ENCODE data around the gene TRPM3. TPM values are rescaled to one million over a fixed set of nuclear protein-coding genes. Genes with fewer than 3 reads are reported as not detected.

The TRPM3 gene
- total RNA-seq, 4 donors from 2014 or later = 0.51 to 8.4 (median 3.3) TPM

- no peaks in the 10 kb centered on the region for H3K27me3 ChIP-seq
- no peak for TF ChIP-seq POLR2A (IDR thresholded peaks at IDR 0.05)
- TF ChIP-seq, protein P1, sequence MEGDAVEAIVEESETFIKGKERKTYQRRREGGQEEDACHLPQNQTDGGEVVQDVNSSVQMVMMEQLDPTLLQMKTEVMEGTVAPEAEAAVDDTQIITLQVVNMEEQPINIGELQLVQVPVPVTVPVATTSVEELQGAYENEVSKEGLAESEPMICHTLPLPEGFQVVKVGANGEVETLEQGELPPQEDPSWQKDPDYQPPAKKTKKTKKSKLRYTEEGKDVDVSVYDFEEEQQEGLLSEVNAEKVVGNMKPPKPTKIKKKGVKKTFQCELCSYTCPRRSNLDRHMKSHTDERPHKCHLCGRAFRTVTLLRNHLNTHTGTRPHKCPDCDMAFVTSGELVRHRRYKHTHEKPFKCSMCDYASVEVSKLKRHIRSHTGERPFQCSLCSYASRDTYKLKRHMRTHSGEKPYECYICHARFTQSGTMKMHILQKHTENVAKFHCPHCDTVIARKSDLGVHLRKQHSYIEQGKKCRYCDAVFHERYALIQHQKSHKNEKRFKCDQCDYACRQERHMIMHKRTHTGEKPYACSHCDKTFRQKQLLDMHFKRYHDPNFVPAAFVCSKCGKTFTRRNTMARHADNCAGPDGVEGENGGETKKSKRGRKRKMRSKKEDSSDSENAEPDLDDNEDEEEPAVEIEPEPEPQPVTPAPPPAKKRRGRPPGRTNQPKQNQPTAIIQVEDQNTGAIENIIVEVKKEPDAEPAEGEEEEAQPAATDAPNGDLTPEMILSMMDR (IDR thresholded peaks at IDR 0.05) = no peak
- no peak overlapping the region for H3K4me3 ChIP-seq
- intact Hi-C loops (cut with DNase I; ENCODE audit: low total_unique reads) = no loop called here
- H3K9me3 ChIP-seq = no peaks in the 10 kb centered on the region
- H3K36me3 ChIP-seq = no peaks in the 10 kb centered on the region
- H3K27ac ChIP-seq = no peak overlapping the region
- no peak for DNase-seq
- no peaks in the 10 kb centered on the region for H3K4me1 ChIP-seq
Observed at GRCh38 chr9:70832492-70832891, 288.9 kb downstream of the TRPM3 start.

DNA sequence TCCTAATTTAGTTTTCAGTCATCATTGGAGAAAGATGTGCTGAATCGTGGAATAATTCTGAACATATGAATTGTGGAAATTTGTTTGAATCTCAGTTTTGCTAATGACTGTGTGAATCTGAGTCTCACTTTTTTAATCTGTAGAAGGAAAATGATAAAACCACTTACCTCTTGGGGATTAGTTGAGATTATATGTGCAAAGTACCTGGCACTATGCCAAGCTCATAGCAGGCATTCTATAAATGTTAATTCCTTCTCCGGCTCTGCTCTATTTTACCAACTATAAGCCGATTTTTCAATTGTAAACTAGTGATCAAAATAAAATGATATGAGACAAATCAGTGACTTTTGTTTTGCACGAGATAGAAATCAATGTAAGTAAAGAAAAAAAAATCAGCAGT is 290.8 kb downstream of the TRPM3 start:
- TF ChIP-seq, protein P1 (IDR thresholded peaks at IDR 0.05) = no peak
- no peak for TF ChIP-seq POLR2A (IDR thresholded peaks at IDR 0.05)
- intact Hi-C loops (cut with DNase I; ENCODE audit: low total_unique reads) = no loop called here
- Histone ChIP-seq H3K9me3 (no peaks in the 10 kb centered on the region), H3K4me1 (no peaks in the 10 kb centered on the region), H3K27ac (no peak overlapping the region), H3K27me3 (no peaks in the 10 kb centered on the region), H3K36me3 (no peaks in the 10 kb centered on the region), H3K4me3 (no peak overlapping the region)
- DNase-seq = no peak

GRCh38 chr9:70829591-70830265 is 291.7 kb downstream of the TRPM3 start:
- Histone ChIP-seq H3K9me3 (no peaks in the 10 kb centered on the region), H3K27me3 (no peaks in the 10 kb centered on the region), H3K4me1 (no peaks in the 10 kb centered on the region), H3K27ac (no peak overlapping the region), H3K4me3 (no peak overlapping the region), H3K36me3 (no peaks in the 10 kb centered on the region)
- TF ChIP-seq, protein P1 (IDR thresholded peaks at IDR 0.05) = no peak
- no peak for TF ChIP-seq POLR2A (IDR thresholded peaks at IDR 0.05)
- intact Hi-C loops (cut with DNase I; ENCODE audit: low total_unique reads) = no loop called here
- DNase-seq = no peak

GRCh38 chr9:70826562-70826961 is 294.9 kb downstream of the TRPM3 start:
- TF ChIP-seq, protein P1 (IDR thresholded peaks at IDR 0.05) = no peak
- no peak for TF ChIP-seq POLR2A (IDR thresholded peaks at IDR 0.05)
- no peaks in the 10 kb centered on the region for H3K27me3 ChIP-seq
- no peaks in the 10 kb centered on the region for H3K9me3 ChIP-seq
- H3K27ac ChIP-seq = no peak overlapping the region
- no peaks in the 10 kb centered on the region for H3K36me3 ChIP-seq
- H3K4me1 ChIP-seq = no peaks in the 10 kb centered on the region
- no peak overlapping the region for H3K4me3 ChIP-seq
- DNase-seq = no peak
- intact Hi-C loops (cut with DNase I; ENCODE audit: low total_unique reads) = no loop called here

DNA sequence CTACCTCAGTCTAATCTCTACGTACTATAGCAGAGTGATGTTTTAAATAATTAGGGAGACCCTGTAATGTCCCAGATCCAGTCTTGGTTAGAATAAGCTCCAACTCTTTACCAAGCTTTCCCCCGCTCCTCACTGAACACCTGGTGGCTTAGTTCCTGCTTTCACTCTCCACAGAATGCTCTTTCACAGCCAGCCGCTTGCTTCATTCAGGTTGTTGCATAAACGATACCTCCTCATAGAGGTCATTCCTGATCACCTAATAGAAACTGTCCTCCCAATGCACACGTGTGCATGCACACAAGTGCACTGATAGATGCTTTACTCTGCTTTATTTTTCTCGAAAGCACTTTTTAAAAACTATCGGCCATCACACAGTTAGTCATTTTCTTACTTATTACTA is 298.1 kb downstream of the TRPM3 start:
- H3K27me3 ChIP-seq = no peaks in the 10 kb centered on the region
- TF ChIP-seq POLR2A (IDR thresholded peaks at IDR 0.05) = no peak
- TF ChIP-seq, protein P1 (IDR thresholded peaks at IDR 0.05) = no peak
- intact Hi-C loops (cut with DNase I; ENCODE audit: low total_unique reads) = no loop called here
- no peaks in the 10 kb centered on the region for H3K4me1 ChIP-seq
- no peaks in the 10 kb centered on the region for H3K9me3 ChIP-seq
- H3K4me3 ChIP-seq = no peak overlapping the region
- H3K36me3 ChIP-seq = no peaks in the 10 kb centered on the region
- no peak overlapping the region for H3K27ac ChIP-seq
- no peak for DNase-seq
